Ovary (tissue), 3 donors: ENCODE measurements around the gene FBXO42.

Source experiments
- CTCF ChIP-seq, 3 donors: fragments of 450-650 bp in 2 of 3; fragments of 200-600 bp in 1 of 3; IDR thresholded peaks; one replicate each; pipeline versions ENCODE4 v1.5.1 to v1.8.0; 2016 to 2022; ENCODE audit warnings: antibody characterized with exemption in 3 of 3, mild to moderate bottlenecking in 1 of 3
- EP300 ChIP-seq: sonication (generic); formaldehyde crosslinking; IDR thresholded peaks from one replicate; pipeline ENCODE4 v1.6.1; 2017; ENCODE audit warnings: antibody characterized with exemption
- POLR2A ChIP-seq: fragments of 450-650 bp; IDR thresholded peaks from one replicate; pipeline ENCODE4 v1.6.1; 2017; ENCODE audit warnings: antibody characterized with exemption, mild to moderate bottlenecking, moderate library complexity
- donor health status: DM: no; HTN: no; CAD: no.

- no peak for TF ChIP-seq CTCF (IDR thresholded peaks at IDR 0.05)
- TF ChIP-seq POLR2A: no peak
- no peak for TF ChIP-seq EP300
These were observed 109.1 kb downstream of the FBXO42 start for GRCh38 chr1:16243215-16243610.
